H1 (cell line): ENCODE data around the gene LCOR. TPM values are rescaled to one million over a fixed set of nuclear protein-coding genes. Genes with fewer than 3 reads are reported as not detected.

Experiments
- TCF12 ChIP-seq: IDR thresholded peaks from 2 replicates; pipeline ENCODE4 v1.6.1; 2011; ENCODE audit warnings: low read depth, mild to moderate bottlenecking, low read length
- polyA plus RNA-seq, 7 experiments: library from polyadenylated mRNA; depleted of rRNA in 3 of 7; stranded (reverse) in 5 of 7; unstranded in 2 of 7; fragments of >200 nt in 5 of 7; fragments of 200-250 nt in 2 of 7; gene quantifications; 1 replicate in 5 of 7; 2 replicates in 1 of 7; 4 replicates in 1 of 7; pipeline versions ENCODE4 v1.2.1 to v1.2.3, GENCODE V29; 2011 to 2013; ENCODE audit warnings: missing spikeins in 2 of 7, mixed read lengths in 2 of 7
- total RNA-seq: library from RNA; stranded (reverse); fragmentation: NEBNext Ultra II Directional; extraction: Animal tissue kit (Norgen Biotek cat#: 25700); gene quantifications from 2 replicates; pipeline ENCODE4 v1.2.1, GENCODE V29; 2021

The LCOR gene
- total and polyA plus RNA-seq, 2 of the 8 experiments (the other 6 are each of a cell fraction or from before 2014, with no cell fraction given) = 4.7 to 25.5 TPM

DNA sequence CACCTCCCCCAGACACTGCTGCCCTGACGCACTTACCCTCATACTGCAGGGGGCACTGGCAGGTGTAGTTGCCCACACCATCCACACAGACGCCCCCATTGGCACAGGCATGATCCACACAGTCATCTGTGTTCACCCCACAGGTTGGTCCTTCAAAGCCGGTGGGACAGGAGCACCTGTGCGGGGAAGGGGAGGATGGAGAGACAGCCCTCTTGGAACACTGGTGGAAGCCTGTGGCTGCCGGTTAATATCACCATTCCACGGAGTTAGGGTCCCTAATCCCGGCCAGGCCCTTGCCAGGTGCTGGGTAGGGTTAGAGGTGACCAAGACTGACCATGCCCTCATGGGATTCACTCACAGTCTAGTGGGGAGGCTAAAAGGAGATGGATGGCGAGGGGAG is 181.9 kb downstream of the LCOR start (continued):
- TF ChIP-seq TCF12 = no peak
